ENCODE measurements around the gene CNTNAP2.
A peak's percentile ranks its signal among the peaks of the same experiment; 100 is the strongest.
"Not testable (repeated sequence)": the region's sequence is repeated elsewhere in the genome, so short reads cannot be mapped to it uniquely, and the experiment has no call there.

The CNTNAP2 gene

DNA sequence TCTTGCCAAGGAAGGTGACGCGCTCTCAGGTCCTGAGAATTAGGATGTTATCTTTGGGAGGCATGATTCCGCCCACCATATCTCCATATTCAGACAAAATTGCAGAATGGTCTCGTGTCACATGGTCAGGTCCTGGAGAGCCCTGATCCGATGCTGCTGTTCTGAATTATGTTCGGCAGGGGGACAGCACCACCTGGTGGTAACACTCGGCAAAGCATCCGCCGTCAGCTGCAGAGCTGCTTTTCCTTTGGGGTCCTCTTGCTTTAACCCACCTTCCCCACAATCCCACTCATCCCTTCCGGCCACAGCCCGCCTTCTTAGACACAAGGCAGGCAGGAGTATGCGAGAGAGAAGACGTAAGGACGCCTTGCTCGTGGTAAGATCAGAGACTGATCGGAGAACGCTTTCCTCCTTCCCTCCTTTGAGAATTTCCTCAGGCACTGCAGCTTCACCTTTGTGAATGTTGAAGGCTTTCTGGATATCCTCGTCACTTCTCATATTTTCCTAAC is 2146.2 kb downstream of the CNTNAP2 start:
- peak; percentile 55 for DNase-seq (ENCODE audit: low spot score)

GRCh38 chr7:148264933-148265557 is 2148.4 kb downstream of the CNTNAP2 start:
- no peak for DNase-seq (ENCODE audit: low spot score)

- DNase-seq (ENCODE audit: low spot score), result no peak
These were observed 2149.3 kb downstream of the CNTNAP2 start for GRCh38 chr7:148265896-148266295.

DNA sequence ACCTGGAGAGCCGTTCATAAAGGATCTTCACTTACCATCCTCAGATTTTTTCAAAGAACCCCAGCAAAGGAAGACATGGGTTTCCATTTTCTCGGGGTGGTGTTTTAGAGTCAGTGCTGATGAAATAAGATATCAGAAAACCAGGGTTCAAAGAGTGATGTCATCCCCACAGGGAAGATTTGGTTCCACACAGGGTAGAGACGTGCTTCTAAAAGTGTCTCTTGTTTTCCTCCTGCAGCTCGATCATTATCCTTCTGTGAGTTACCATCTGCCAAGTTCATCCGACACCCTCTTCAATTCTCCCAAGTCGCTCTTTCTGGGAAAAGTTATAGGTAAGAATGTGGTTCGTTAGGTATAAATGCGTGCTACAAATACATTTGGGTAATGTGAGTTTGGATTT is 2150.2 kb downstream of the CNTNAP2 start:
- no peak for DNase-seq (ENCODE audit: low spot score)

DNA sequence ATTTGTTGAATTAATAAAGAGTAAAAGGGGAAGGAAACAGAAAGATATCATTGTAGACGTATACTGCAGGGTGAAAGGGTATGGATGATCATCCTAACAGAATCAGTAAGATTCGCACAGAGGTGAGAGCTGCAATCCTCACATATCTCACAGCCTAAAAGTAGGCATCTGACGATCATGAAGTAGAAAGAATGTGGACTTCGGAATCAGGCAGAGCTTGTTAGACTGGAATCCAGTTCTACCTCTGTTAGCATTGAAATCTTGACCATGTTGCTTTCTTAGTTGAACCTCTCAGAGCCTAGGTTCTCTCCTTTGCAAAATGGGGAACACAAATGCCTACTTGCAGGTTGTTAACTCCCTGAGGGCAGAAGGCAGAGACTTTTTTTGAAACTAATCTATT is 2154.0 kb downstream of the CNTNAP2 start:
- DNase-seq (ENCODE audit: low spot score), result no peak

- DNase-seq (ENCODE audit: low spot score), result no peak
These were observed 2157.5 kb downstream of the CNTNAP2 start for GRCh38 chr7:148274118-148274517.

DNA sequence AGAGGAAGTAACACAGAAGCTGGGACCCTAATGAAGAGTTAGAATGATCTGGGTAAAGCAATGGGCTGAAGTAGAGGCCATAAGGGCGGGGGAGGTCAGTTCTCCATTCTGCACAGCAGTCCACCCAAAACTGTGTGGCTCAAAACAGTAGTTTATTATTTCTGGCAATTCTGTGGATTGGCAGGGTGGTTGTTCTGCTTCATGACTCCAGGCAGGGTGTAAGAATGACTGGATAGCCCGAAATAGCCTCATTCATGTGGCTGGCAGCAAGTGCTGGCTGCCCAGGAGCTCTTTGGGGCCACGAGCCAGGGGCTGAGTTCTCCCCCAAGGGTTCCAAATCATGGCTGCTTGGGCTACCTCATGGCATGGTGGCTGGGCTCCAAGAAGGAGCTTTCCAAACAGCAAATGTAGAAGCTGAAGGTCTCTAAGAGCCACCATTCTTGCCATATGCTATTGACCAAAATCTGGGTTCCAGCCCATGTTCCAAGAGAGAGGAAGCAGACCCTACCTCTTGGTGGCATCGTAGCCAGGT is 2158.8 kb downstream of the CNTNAP2 start:
- DNase-seq (ENCODE audit: low spot score), result no peak

- DNase-seq (ENCODE audit: low spot score), result no peak
These were observed 2159.9 kb downstream of the CNTNAP2 start for GRCh38 chr7:148276314-148277041.

DNA sequence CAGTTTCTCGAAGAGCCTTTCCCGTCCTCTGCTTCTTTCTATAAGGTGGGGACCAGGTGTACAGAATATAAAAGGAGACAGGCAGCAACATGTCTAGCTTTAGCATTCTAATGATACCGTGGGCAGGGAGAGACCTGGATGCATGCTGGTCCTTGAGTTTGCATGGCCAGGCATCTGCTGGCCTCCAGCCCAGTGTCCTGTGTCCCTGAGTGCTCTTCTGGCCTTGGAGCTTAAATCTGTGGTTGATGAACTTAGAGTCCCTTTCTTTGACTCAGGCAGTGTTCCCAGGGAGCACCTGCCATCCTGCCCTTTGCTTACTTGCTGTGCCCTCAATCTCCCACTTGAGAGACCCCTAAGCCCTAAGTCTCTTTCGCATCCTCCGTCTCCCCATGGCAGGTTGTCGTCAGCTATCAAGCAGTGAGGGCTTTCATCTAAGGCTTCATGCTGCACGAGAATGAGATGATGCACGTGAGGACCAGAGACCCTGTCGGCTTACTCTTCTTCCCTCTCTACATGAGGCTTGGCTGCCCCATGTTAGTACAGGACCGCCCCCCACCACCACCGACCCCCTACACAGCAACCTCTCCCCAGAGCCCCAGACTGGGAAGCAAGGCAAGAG is 2160.6 kb downstream of the CNTNAP2 start:
- no peak for DNase-seq (ENCODE audit: low spot score)

DNA sequence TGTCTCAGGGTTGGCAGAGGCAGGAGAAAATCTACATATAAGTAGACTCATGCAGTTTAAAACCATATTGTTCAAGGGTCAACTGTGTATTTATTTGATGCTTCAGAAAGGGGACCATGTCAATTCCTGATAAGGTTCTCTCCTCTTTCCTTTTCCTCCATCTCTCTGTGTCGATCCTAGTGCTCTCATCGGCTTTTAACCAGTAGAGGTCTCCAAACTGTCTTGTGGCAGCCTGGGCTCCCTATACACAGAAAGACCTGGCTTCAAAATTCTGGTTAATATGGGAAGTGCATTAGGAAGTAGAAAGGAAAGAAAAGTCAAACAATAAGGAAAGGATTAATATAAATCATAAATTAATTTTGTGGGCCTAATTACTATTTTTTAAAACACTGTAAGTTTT is 2169.5 kb downstream of the CNTNAP2 start:
- DNase-seq (ENCODE audit: low spot score), result no peak

- DNase-seq (ENCODE audit: low spot score), result no peak
These were observed 2170.9 kb downstream of the CNTNAP2 start for GRCh38 chr7:148287538-148287937.

DNA sequence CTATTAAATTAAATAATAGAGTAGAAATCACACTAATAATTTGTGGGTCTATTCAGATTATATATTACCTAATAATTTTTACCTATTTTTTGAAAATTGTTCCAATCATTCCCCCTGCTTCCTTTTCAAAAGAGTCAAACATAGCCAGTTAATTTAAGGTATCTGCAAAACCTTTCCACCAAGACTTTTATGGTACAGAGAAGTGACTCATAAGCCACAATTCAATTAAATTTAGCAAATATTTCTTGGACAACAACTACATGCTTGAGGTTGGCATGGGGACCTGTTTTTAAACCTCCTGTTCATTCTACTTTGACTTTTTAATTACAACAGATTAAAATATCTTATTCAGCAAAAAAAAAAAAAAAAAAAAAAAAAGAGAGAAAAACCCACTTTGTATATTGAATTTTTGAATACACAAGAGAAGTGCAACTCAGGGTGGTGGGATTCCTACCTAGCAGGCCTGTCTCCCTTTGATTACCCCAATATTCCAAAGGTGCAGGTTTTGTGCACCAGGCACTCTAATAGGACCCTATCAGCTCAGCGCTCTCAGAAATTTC is 2172.1 kb downstream of the CNTNAP2 start:
- no peak for DNase-seq (ENCODE audit: low spot score)

GRCh38 chr7:148289630-148290029 is 2173.0 kb downstream of the CNTNAP2 start:
- DNase-seq (ENCODE audit: low spot score), result no peak

- DNase-seq (ENCODE audit: low spot score), result no peak
These were observed 2173.9 kb downstream of the CNTNAP2 start for GRCh38 chr7:148290538-148290937.

DNA sequence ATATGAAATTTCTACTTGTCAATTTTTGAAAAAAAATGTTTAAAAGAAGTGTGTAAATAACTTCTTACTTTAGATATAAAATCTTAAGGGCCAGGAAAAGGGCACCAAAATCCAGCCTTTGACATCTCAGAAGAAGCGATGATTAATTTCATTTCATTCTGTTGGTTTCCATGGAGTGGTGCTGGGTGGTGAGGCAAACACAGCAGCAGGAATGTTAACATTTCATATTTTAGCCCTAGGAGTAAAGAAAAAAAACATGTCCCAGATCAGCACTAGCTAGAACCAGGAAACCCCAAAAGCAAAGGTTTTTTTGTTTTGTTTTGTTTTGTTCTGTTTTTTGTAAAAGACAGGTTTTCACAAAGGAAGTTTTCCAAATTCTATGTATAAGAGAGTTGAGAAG is 2175.2 kb downstream of the CNTNAP2 start:
- no peak for DNase-seq (ENCODE audit: low spot score)

DNA sequence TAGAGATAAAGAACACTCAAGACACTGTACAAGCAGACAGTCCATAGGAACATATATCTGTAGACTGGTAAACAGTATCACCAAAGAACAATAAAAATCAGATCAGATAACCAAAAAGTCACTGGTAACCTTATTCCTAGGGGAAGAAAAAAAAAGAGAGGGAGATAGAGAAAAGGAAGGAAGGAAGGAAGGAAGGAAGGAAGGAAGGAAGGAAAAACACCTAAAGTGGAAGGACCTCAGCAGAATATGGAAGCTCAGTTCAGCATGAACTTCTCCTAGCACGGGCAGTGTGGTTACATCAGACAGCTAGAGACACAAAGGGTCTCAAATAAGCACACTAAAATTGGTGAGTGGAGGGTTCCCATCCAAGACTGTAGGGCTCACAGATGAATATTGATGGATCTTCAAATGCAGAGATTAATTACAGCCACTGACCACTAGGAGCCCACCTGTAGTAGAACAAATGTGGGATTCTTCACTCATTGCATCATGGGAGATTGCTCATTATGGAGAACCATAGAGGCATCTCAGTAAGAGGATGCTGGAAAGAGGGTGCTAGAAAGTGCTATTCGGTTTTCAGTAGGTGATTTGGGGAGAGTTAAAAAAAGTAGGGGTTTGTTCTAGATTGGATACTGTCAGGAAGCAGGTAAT is 2180.5 kb downstream of the CNTNAP2 start:
- no peak for DNase-seq (ENCODE audit: low spot score)

GRCh38 chr7:148298768-148299167 is 2182.2 kb downstream of the CNTNAP2 start:
- DNase-seq (ENCODE audit: low spot score), result not testable (repeated sequence)

GRCh38 chr7:148299350-148300276 is 2183.0 kb downstream of the CNTNAP2 start:
- DNase-seq (ENCODE audit: low spot score), result no peak

DNA sequence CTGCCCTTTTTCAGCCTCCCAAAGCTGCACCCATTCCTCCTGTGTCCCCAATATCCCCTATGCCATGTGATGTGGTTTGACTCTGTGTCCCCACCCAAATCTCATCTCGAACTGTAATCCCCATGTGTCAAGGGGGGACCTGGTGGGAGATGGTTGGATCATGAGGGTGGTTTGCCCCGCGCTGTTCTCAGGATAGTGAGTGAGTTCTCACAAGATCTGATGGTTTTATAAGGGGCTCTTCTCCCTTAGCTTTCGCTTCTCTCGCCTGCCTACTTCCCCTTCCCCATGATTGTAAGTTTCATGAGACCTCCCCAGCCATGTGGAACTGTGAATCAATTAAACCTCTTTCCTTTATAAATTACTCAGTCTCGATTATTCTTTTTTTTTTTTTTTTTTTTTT is 2185.8 kb downstream of the CNTNAP2 start:
- DNase-seq (ENCODE audit: low spot score), result not testable (repeated sequence)

DNA sequence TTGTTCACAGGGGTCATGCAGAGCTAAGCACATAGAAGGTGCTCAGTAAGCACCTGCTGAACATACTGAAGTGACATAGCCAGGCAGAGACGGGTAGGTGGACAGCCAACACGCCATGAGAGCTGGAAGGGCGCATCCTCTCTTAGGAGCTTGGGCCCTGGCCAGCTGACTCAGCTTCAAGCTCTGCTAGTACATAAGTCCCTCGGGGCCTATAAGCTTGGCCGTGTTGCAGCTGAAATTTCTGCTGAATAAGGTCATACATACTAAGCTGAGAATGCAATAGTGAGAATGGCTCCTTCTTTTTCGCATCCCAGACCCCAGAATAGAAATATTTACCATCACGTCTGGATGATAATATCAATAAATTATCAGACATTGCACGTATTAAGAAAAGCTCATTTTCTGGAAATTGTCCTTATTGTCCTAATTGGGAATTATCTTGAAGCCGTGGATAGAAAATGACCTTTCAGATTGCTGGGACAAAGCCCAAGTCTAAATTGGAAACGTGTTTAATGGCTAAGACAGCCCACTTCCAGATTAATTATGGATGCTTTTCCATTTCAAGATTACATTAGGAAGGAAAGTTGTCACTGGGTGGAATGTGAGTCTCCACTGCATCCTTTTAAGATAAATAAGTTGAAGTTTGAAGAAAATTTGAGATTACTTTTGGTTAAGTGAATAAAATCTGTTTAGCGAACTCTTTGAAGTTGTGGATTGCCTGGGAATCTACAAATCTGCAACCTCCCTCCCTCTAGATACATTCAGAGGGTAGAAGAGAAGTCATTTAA is 2186.9 kb downstream of the CNTNAP2 start:
- no peak for DNase-seq (ENCODE audit: low spot score)
